ENCODE results near the gene KSR1.

DNA sequence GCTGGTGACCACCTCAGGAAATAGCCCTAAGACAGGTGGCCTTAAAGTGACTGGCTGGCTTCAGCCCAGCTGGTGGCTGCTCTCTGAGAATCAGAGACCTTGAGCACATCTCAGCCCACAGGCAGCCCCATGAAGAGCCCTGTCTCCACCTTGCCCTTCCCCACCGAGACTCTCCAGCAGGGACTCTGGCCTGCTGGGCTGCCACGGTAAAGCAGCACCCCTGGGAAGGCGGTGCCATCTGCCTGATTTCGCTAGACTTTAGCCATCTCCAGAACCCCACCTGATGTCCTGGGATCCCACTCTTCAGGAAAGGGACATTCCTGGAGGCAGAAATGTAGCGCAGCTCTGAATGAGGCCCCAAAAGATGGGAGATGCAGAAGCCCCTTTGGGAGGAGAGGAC, 129.5 kb downstream of the KSR1 start:
- no peak for TF ChIP-seq POLR2AphosphoS5 (IDR thresholded peaks at IDR 0.05; ENCODE audit: low read depth, low read length)
- no peak for TF ChIP-seq SIN3A (conservative IDR thresholded peaks at IDR 0.05 in 1 of 2, IDR thresholded peaks at IDR 0.05 in 1 of 2; ENCODE audit: low read depth in 1 of 2, low read length in 2 of 2)
- no peak for TF ChIP-seq EZH2 (IDR thresholded peaks at IDR 0.05; ENCODE audit: low read depth, low read length, severe bottlenecking)
- no peak for TF ChIP-seq CTCF (IDR thresholded peaks at IDR 0.05; ENCODE audit: control extremely low read depth in 1 of 3, insufficient read depth in 1 of 3, low read depth in 1 of 3, low read length in 3 of 3)
- TF ChIP-seq NRF1 (IDR thresholded peaks at IDR 0.05; ENCODE audit: low read depth, low read length): no peak
- no peak for TF ChIP-seq JUN (IDR thresholded peaks at IDR 0.05; ENCODE audit: low read depth, low read length)
- TF ChIP-seq TAF1 (IDR thresholded peaks at IDR 0.05; ENCODE audit: low read depth, low read length): no peak

Data from H1 (cell line).